Endothelial cell (in vitro differentiated cells): Measurements from ENCODE around the gene YWHAQ. TPM values are rescaled to one million over a fixed set of nuclear protein-coding genes. Genes with fewer than 3 reads are reported as not detected.

Experiments used
- DNase-seq: peaks from one replicate; pipeline ENCODE4 v3.0.0; 2021; ENCODE audit warnings: low spot score
- H3K27ac Mint-ChIP-seq: one replicate; pipeline ENCODE4 v1.8.0; 2021; ENCODE audit warnings: mixed read lengths, inconsistent platforms; ENCODE audit not compliant: unreplicated experiment
- H3K27me3 Mint-ChIP-seq: one replicate; pipeline ENCODE4 v1.8.0; 2021; ENCODE audit warnings: mild to moderate bottlenecking, moderate library complexity, mixed read lengths, inconsistent platforms; ENCODE audit not compliant: unreplicated experiment
- H3K36me3 Mint-ChIP-seq: one replicate; pipeline ENCODE4 v1.8.0; 2021; ENCODE audit warnings: mild to moderate bottlenecking, low read depth, mixed read lengths, inconsistent platforms; ENCODE audit not compliant: unreplicated experiment
- H3K4me1 Mint-ChIP-seq: one replicate; pipeline ENCODE4 v1.8.0; 2021; ENCODE audit warnings: mild to moderate bottlenecking, mixed read lengths, inconsistent platforms; ENCODE audit not compliant: unreplicated experiment
- H3K4me3 Mint-ChIP-seq: one replicate; pipeline ENCODE4 v1.8.0; 2021; ENCODE audit warnings: mild to moderate bottlenecking, mixed read lengths, inconsistent platforms; ENCODE audit not compliant: unreplicated experiment
- H3K9me3 Mint-ChIP-seq: one replicate; pipeline ENCODE4 v1.8.0; 2021; ENCODE audit warnings: mixed read lengths, inconsistent platforms; ENCODE audit not compliant: unreplicated experiment
- CTCF ChIP-seq: fragments of 200-600 bp; sonication (generic); IDR thresholded peaks from one replicate; pipeline ENCODE4 v1.5.0; 2021; ENCODE audit warnings: antibody characterized with exemption; ENCODE audit not compliant: unreplicated experiment
- total RNA-seq: library from RNA; stranded (reverse); fragmentation: NEBNext Ultra II Directional; extraction: Animal tissue kit (Norgen Biotek cat#: 25700); gene quantifications from one replicate; pipeline ENCODE4 v1.2.1, GENCODE V29; 2021; ENCODE audit not compliant: unreplicated experiment

Gene YWHAQ
- total RNA-seq, 1 donor from 2014 or later, result 268 TPM

- H3K4me1 Mint-ChIP-seq, result peaks cover 15% of the 10 kb centered on the region
- no peak overlapping the region for H3K4me3 Mint-ChIP-seq
- peaks cover 4% of the 10 kb centered on the region for H3K36me3 Mint-ChIP-seq
- DNase-seq, result no peak
- no peak overlapping the region for H3K27ac Mint-ChIP-seq
- H3K9me3 Mint-ChIP-seq, result no peaks in the 10 kb centered on the region
- no peak for TF ChIP-seq CTCF
- H3K27me3 Mint-ChIP-seq, result peaks cover 2% of the 10 kb centered on the region
Observed at GRCh38 chr2:9570182-9571060, 60.4 kb downstream of the YWHAQ start.

GRCh38 chr2:9565436-9566153 lies 65.2 kb downstream of the YWHAQ start:
- Mint-ChIP-seq H3K27ac (no peak overlapping the region), H3K36me3 (peaks cover 5% of the 10 kb centered on the region), H3K9me3 (no peaks in the 10 kb centered on the region), H3K27me3 (peaks cover 2% of the 10 kb centered on the region), H3K4me1 (peaks cover 5% of the 10 kb centered on the region), H3K4me3 (no peak overlapping the region)
- DNase-seq, result no peak
- no peak for TF ChIP-seq CTCF

GRCh38 chr2:9560628-9561027 lies 70.2 kb downstream of the YWHAQ start:
- no peak overlapping the region for H3K27ac Mint-ChIP-seq

GRCh38 chr2:9558948-9559381 lies 71.8 kb downstream of the YWHAQ start:
- H3K9me3 Mint-ChIP-seq, result no peaks in the 10 kb centered on the region
- no peak overlapping the region for H3K27ac Mint-ChIP-seq
- TF ChIP-seq CTCF, result no peak
- no peak overlapping the region for H3K4me3 Mint-ChIP-seq
- H3K27me3 Mint-ChIP-seq, result peaks cover 7% of the 10 kb centered on the region
- H3K4me1 Mint-ChIP-seq, result peaks cover 19% of the 10 kb centered on the region
- DNase-seq, result no peak
- peaks cover 7% of the 10 kb centered on the region for H3K36me3 Mint-ChIP-seq

More at GRCh38 chr2:9560628-9561027, 70.2 kb downstream of the YWHAQ start:
- Mint-ChIP-seq H3K9me3 (no peaks in the 10 kb centered on the region), H3K36me3 (peaks cover 9% of the 10 kb centered on the region), H3K4me3 (no peak overlapping the region), H3K27me3 (peaks cover 7% of the 10 kb centered on the region), H3K4me1 (peaks cover 6% of the 10 kb centered on the region)
- DNase-seq, result no peak
- no peak for TF ChIP-seq CTCF
